ENCODE data around the gene FLT4.

GRCh38 chr5:180618487-180618828, 30.9 kb downstream of the FLT4 start:
- TF ChIP-seq CTCF (IDR thresholded peaks at IDR 0.05) (no peak), POLR2A (IDR thresholded peaks at IDR 0.05) (no peak)
